HG03139 (cell line): ENCODE measurements around the gene FNBP1.

Experiments used
- ATAC-seq: cut with Tn5 transposase; IDR thresholded peaks from one replicate; pipeline ENCODE4 v1.9.1; 2021; ENCODE audit not compliant: unreplicated experiment

Gene FNBP1

GRCh38 chr9:129880654-129881546 is 162.1 kb downstream of the FNBP1 start:
- ATAC-seq = no peak

GRCh38 chr9:129879991-129880653 is 162.9 kb downstream of the FNBP1 start:
- ATAC-seq = no peak

GRCh38 chr9:129879103-129879699 is 163.8 kb downstream of the FNBP1 start:
- ATAC-seq = no peak

GRCh38 chr9:129878291-129878690 is 164.7 kb downstream of the FNBP1 start:
- ATAC-seq = no peak

- no peak for ATAC-seq
Measured at GRCh38 chr9:129876815-129877214, 166.2 kb downstream of the FNBP1 start.

GRCh38 chr9:129875687-129876395 is 167.1 kb downstream of the FNBP1 start:
- no peak for ATAC-seq

GRCh38 chr9:129875181-129875611 is 167.8 kb downstream of the FNBP1 start:
- ATAC-seq = no peak

GRCh38 chr9:129874261-129875101 is 168.5 kb downstream of the FNBP1 start:
- no peak for ATAC-seq

- ATAC-seq = no peak
Measured at GRCh38 chr9:129873563-129874190, 169.3 kb downstream of the FNBP1 start.

GRCh38 chr9:129871046-129871445 is 171.9 kb downstream of the FNBP1 start:
- no peak for ATAC-seq

- ATAC-seq = no peak
Measured at GRCh38 chr9:129869585-129870501, 173.1 kb downstream of the FNBP1 start.

- ATAC-seq = no peak
Measured at GRCh38 chr9:129868872-129869486, 174.0 kb downstream of the FNBP1 start.

GRCh38 chr9:129868023-129868871 is 174.7 kb downstream of the FNBP1 start:
- no peak for ATAC-seq

- no peak for ATAC-seq
Measured at GRCh38 chr9:129867136-129868022, 175.6 kb downstream of the FNBP1 start.

GRCh38 chr9:129866394-129867135 is 176.4 kb downstream of the FNBP1 start:
- ATAC-seq = no peak
